GM10847 (cell line): ENCODE measurements around the gene CTNND2.

Experiments
- POLR2A ChIP-seq: IDR thresholded peaks from 2 replicates; pipeline ENCODE4 v1.6.1; 2011; ENCODE audit not compliant: insufficient read length; ENCODE audit errors: extremely low read depth

CTNND2 gene

DNA sequence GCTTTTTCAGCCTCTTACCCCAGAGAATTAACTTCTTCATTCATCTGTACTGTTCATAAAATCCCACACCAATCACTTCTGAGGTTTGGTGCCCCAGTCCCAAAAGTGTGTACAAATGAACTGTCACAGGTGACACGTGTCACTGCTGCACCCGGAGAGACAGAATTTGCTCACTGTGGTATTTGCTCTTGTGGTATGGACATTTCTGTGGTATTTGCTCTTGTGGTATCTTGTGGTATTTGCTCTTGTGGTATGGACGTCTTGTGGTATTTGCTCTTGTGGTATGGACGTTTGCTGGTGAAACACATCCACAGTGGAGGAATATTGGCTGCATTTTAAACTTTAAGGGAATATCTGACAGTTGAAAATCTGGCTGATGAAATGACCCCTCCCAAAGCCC is 928.3 kb downstream of the CTNND2 start:
- TF ChIP-seq POLR2A: no peak

- TF ChIP-seq POLR2A: no peak
These were observed 929.4 kb downstream of the CTNND2 start for GRCh38 chr5:10974850-10975249.

DNA sequence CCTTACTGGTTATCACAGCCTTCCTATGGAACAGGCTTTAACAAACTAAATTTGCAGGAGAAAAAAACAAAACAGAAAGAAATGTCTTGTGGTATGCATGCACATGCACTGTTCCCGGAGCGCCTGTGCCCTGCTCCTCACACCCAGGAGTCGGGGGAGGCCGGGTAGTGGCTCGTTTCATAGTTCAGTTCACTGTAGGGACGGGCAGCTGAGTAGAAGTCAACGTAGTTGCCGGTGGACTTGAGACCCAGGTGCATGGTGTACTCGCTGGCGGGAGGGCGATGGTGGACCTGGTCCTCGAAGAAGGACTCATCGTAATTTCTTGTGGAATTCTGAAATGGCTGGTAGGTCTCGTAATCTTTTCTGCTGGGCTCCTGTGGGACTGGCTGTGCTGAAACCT is 930.9 kb downstream of the CTNND2 start:
- no peak for TF ChIP-seq POLR2A

DNA sequence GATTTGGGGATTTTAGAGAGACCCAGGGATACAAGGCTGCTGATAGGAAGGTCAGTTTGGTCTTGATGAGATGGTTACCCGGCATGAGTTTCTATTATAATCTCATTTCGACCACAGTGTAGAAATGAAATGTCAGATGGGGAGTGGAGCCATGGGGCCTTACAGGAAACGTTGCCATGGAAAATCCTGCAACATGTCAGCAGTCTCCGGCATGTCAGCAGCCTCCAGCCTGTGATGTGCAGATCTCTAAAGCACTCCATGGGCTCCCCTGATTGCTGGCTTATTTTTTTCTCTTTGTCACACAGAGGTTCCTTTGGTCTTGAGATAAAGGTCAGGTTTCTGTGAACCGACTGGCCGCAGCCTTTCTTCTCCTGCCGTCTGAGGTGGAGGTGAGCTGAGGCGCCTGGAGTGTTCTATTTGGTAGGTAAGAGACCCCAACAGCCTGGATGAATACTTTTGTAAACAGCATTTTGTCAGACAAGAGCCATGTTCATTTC is 934.5 kb downstream of the CTNND2 start:
- no peak for TF ChIP-seq POLR2A

DNA sequence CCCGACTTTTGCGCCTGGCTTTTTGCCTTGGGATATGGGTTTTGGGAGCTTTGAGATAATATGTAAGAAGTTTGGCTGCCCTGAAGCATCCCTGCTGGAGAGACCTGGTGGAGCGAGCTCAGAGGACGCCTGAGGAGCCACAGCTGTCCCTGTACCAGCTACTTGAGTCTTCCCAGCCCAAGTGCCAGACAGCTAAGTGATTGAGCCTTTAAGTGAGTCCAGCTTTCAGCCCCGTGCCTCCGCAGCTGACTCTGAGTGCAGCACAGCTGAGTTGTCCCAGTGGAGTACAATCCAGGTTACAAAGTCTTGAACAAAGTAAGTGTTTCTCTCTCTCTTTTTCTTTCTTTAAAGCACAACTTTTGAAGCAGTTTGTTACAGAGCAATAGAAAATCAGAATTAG is 939.4 kb downstream of the CTNND2 start:
- TF ChIP-seq POLR2A: no peak

- no peak for TF ChIP-seq POLR2A
These were observed 945.5 kb downstream of the CTNND2 start for GRCh38 chr5:10958728-10959127.

- no peak for TF ChIP-seq POLR2A
These were observed 954.2 kb downstream of the CTNND2 start for GRCh38 chr5:10949856-10950630.

DNA sequence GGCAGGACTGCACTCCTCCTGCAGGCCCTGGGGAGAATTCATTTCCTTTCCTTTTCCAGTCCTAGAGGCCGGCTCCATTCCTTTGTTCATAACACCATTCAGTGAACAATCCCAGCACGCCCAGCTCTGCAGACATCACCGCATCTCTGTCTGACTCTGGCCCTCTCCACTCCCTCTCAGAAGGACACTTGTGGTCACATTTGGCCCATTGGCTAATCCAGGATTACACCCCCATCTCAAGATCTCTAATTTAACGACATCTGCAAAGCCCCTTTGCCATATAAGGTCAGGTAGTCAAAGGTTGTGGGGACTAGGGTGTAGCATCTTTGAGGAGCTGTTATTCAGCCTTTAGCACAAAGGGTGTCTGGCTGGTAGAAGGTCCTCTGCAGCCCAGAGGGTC is 958.2 kb downstream of the CTNND2 start:
- no peak for TF ChIP-seq POLR2A

GRCh38 chr5:10941900-10942299 is 962.3 kb downstream of the CTNND2 start:
- no peak for TF ChIP-seq POLR2A

GRCh38 chr5:10936081-10936855 is 968.0 kb downstream of the CTNND2 start:
- no peak for TF ChIP-seq POLR2A

GRCh38 chr5:10935536-10935935 is 968.7 kb downstream of the CTNND2 start:
- TF ChIP-seq POLR2A: no peak

- no peak for TF ChIP-seq POLR2A
These were observed 969.4 kb downstream of the CTNND2 start for GRCh38 chr5:10934783-10935355.

DNA sequence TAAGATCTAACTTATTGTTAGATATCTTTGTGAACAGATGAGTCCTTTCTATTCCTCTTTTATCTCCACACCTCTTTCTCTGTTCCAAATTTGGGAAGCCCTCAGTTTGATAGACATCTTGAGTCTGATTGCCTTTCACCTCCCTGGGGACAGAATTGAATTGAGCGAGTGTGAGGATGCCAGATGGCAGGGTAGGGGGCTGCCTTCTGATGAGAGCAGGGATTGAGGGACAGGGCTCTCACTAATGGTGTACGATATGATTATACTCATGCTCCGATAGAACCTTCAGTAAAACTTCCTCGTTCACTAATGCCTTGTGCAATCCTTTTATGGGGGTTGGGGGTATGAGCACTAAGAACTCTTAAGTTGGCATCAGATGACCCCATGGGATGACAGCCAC is 971.1 kb downstream of the CTNND2 start:
- no peak for TF ChIP-seq POLR2A

DNA sequence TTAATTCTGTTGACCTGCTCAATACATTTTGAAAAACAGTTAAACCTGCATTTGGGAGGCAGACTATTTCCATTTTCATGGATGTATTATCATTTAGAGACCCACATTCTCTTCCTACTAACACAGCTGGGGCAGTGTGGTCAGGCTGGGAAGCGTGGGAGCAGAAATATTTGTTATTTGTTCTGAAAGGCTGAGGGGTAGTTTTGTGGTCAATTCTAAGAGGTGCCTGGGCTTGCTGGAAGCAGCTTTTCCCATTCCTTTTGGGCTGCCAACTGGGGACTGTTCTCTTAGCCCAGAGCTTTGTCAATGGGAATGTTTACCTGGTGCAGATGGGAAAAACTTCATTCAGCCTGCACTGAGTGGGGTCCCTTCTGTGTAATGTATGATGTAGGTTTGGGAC is 971.8 kb downstream of the CTNND2 start:
- TF ChIP-seq POLR2A: no peak

- no peak for TF ChIP-seq POLR2A
These were observed 976.6 kb downstream of the CTNND2 start for GRCh38 chr5:10927608-10928007.

GRCh38 chr5:10923310-10923709 is 980.9 kb downstream of the CTNND2 start:
- TF ChIP-seq POLR2A: no peak
